ENCODE measurements around the gene CYP20A1.
"Not testable (repeated sequence)": the region's sequence is repeated elsewhere in the genome, so short reads cannot be mapped to it uniquely, and the experiment has no call there.

Gene CYP20A1

DNA sequence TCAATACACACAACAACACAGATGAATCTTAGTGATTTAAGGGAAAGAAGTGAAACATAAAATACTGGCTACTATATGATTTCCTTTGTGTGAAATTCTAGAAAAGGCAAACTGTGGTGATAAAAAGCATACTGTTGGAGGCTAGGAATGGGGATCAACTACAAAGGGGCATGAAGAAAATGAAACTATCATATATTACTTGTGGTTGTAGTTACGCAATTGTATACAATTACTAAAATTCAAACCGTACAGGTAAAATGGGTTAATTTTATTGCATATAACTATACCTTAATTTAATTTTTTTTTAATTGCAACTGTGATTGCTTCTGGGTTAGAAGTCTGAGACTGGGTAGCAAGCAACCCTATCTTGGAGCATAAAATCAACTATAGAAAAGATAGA lies 47.7 kb downstream of the CYP20A1 start:
- DNase-seq, result no peak

DNA sequence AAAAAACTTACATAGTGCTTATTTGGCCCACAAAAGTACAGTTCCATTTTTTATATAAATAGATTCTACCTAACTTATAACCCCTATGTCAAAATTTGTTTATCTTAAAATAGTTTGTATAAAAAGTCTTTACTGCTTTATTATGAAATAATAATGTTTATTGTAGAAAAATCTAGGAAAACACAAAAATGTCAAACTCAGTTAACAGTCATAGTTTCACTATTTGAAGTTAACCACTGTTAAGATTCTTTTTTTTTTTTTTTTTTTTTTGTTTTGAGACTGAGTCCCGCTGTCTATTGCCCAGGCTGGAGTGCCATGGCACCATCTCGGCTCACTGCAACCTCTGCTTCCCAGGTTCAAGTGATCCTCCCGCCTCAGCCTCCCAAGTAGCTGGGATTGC lies 62.8 kb downstream of the CYP20A1 start:
- DNase-seq, result no peak

DNA sequence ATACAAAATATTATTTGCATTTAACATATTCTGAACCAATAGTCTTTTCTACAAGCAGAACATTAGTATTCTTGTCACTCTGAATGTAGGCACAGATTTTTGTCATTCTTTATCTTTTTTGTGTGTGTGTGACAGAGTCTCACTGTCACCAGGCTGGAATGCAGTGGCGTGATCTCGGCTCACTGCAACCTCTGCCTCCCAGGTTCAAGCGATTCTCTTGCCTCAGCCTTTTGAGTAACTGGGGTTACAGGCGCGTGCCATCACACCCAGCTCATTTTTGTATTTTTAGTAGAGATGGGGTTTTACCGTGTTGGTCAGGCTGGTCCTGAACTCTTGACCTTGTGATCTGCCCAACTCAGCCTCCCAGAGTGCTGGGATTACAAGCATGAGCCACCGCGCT lies 63.8 kb downstream of the CYP20A1 start:
- not testable (repeated sequence) for DNase-seq

DNA sequence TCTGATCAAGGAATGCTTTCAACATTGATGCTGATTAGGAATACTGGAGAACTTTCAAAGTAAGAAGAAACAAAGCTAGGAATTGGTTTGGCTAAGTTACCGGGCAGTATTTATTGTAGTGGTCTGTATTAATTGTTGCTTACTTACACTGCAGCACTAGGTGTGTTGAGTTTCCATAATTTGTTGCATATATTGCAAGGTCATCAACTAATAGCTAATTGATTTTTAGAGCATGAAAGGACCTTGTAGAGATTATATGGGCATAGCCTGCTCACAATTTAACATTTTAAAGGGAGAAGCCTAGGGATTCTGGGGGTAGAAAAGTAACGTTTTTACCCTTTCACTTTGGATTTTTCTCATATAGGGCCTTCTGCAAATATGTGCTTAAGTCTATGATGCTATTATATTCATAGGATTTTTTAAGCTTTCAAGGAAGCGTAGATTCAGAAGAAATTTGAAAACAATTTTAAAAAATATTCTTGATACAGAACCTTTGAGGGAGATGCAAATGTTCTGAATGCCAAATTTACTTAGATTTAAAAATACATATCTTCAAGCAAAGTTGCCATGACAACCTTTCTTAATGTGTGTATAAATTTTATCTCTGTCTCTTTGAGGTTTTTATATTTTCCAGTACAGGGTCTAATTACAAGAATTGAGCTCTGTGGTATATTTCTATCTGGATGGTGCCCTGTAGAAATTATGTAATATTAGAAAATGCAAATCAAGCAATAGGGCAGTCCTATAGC lies 72.0 kb downstream of the CYP20A1 start:
- DNase-seq, result no peak

DNA sequence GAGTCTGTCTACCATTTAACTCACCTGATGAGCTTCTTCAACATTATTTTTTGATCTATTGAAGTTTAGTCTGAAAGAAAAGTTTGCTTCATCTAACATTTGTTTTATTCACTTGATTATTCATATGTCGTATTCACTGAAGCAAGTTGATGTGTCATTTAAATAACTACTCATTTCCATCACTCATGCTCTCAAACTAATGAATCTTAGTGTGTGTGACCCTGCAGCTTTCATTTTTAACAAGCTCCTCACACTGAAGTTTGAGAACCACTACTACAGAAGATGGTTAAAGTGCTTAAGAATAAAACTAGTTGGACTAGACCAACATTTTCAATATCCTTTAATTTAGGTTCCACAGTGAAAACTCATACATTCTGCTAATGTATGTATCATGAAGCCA lies 87.5 kb downstream of the CYP20A1 start:
- no peak for DNase-seq

DNA sequence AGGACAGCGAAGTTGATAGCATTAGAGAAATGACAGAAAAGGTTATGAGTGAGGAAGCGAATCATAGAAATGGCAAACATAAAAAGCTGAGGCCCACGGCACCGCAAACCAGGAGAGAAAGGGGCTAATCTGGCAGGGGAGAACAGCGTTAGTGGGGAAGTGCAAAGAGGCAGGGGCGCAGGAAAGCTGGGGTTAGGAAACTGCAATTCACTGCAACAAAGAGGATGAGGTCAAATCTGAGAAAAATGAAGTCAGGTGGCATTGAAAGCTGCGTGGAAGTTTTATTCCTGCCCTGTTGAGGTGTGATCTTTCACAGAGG lies 88.7 kb downstream of the CYP20A1 start:
- no peak for DNase-seq

DNA sequence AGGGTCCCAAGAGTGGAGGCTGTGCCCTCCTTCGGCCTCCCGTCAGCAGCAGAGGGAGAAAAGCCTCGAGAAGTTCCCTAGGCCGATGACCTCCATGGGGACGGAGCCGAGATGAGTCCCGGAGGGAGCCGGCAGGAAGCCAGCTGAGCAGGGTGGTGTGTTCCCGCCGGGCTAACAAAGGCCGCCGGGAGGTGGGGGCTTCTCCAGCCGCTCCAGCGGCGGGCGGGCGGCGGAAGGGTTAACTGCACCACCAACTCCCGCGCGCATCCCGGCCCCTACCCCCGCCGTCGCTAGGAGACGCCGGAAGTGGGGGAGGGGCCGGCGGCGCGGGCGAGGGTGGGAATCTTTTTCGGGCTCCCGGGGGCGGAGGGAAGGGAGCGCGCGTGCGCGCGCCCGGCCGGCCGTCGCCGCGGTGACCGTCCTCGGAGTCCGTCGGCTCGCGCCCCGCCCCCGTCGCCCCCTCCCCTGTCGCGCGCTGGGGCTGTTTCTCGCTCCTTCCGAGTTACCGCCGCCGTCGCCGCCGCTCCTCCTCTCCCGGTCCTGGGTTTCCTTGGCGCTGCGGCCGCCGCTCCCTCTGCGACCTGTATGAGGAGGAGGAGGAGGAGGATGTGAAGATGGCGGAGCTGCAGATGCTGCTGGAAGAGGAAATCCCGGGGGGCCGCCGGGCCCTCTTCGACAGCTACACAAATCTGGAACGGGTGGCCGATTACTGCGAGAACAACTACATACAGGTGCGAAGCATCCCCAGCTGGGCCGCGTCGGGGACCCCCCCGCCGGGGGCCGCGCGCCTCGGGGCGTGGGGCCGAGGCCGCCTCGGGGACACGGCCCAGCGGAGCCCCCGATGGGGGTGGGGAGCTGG lies 89.3 kb downstream of the CYP20A1 start, which contains the start of gene ABI2:
Gene ABI2, plus strand, starts transcription at position 494 of the 859 bp plus-strand sequence. Its CDS starts 121 bp downstream, at position 615.
- DNase-seq, result peak; percentile 57

DNA sequence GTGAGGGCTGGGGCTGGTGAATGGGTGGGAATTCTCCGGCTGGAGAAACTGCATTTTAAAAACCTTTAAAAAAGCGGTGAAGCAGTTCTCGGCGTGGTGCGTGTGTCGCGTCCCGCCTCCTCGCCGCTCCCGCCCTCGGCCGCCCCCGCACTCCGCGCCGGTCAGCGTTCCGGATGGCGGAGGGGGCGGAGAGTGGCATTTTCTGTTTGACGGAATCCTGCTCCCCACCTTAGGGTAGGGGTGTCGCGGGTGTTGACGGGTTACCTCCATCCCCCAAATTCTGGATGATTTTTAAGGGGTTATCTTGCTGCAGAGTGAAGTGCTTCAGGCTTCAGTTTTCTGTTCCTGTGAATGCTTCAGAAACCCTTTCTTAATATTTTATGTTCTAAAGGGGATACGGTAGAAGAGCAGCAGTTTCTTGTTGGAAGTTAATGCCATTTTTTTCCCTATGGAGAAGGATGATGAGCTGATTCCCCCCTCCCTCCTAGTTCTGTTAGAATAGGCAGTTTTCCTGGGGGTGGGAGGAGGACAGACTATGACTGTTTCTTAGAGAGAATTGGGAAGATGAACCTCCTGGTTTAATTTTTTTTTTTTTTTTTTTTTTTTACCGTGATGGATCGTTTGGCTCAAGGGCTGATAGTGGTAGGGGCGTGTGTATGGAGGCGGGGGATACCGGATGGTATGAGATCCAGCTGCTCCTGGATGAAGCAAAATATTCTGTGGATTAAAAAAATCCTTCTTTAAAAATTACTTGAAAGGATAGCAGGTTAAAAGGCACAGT lies 90.1 kb downstream of the CYP20A1 start:
- DNase-seq, result no peak

DNA sequence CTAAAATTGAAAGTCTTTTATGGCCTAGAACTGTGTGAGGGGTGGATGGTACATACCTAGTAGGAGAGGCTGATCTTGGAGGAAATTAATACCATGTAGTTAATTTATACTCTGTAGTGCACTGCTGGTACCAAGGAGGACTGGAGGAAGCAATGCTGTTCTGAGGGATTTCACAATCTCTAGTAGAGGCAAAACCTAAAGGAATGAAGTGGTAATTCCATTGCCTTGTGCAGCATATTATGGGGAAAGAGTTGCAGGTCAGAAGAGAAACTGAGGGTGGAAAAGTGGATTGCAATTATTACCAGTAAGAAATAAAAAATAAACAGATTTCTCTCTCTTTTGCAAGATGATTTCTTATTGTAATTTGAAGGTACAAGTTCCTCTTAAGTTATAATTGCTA lies 91.6 kb downstream of the CYP20A1 start:
- no peak for DNase-seq

DNA sequence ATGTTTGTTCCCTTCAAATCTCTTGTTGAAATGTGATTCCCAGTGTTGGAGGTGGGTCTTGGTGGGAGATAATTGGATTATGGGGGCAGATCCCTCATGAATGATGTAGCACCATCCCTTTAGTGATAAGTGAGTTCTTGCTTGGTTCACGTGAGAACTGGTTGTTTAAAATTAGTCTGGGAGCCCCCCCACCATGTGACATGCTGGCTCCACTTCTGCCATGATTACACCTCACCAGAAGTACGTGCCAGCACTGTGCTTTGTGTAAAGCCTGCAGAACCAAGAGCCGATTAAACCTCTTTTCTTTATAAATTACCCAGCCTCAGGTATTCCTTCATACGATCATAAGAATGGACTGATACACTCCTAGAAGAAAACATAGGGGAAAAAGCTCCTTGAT lies 99.5 kb downstream of the CYP20A1 start:
- no peak for DNase-seq

DNA sequence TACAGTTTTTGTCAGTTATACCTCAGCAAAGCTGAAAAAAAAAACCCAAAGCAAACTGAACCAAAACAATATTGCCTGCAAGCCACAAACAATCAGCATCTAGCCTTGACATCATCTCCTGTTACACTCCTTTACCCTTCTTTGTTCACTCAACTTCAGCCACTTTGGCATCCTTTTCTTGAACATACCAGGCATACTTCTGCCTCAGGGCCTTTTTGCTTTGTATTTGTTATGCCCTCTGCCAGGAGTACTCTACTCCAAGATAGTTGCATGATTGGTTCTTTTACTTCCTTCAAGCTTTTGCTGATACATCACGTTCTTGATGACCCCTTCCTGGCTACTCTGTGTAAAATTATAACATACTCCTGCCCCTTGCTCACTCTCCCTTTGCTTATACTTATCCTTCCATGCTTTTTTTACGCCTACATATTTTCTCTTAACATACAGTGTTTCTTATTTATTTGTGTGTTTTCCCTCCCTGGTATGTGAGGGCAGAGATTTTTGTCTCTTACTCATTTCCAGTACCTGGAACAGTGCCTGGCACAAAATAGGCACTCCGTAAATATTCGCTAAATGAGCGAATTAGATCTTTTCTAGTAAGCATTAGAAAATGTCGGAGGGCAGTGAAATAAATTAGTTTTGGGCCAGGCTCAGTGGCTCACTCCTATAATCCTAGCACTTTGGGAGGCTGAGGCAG lies 102.1 kb downstream of the CYP20A1 start:
- DNase-seq, result no peak

DNA sequence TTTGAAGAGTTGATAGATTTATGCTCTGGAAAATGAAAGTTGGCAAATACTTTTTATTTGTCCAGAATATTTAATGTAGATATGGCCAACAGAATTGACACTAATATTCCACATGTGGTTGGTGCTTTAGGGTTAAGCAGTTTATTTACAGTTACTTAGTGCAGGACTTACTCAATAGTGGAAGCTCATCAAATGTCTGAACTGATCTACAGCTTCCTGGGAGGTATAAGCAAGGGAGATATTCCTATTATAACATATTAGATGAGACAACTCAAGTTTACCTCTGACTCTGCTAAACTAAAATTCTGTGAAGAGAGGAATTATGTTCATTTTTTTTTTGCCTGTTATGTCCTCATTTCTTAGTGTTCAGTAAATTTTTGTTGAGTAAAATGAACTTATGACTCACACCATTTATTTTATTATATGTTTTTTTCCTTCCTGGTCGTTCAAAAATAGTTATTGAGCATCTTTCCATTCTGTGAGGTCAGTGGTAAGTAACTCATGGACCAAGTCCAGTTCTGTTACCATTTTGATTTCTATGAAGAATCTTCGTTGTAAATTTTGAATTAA lies 103.0 kb downstream of the CYP20A1 start:
- DNase-seq, result no peak

DNA sequence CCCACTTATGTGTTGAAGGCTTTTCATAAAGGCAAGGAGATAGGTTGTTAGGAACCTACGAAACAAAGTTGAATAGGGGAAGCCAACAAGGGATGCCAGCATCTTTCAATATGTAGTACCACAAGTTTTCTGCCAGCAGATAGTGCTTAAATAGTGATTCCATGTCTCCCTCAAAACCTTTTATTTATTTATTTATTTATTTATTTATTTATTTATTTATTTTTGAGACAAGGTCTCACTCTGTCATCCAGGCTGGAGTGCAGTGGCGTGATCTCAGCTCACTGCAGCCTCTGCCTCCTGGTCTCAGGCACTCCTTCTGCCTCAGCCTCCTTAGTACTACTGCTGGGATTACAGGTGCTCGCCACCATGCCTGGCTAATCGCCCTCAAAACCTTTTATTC lies 103.6 kb downstream of the CYP20A1 start:
- DNase-seq, result not testable (repeated sequence)

DNA sequence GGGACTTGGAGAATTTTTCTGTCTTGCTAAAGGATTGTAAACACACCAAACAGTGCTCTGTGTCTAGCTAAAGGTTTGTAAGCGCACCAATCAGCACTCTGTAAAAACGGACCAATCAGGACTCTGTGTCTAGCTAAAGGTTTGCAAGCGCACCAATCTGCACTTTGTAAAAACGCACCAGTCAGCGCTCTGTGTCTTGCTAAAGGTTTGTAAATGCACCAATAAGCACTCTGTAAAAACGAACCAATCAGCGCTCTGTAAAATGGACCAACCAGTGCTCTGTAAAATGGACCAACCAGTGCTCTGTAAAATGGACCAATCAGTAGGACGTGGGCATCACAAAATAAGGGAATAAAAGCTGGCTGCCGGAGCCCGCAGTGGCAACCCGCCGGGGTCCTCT lies 105.8 kb downstream of the CYP20A1 start:
- DNase-seq, result no peak

DNA sequence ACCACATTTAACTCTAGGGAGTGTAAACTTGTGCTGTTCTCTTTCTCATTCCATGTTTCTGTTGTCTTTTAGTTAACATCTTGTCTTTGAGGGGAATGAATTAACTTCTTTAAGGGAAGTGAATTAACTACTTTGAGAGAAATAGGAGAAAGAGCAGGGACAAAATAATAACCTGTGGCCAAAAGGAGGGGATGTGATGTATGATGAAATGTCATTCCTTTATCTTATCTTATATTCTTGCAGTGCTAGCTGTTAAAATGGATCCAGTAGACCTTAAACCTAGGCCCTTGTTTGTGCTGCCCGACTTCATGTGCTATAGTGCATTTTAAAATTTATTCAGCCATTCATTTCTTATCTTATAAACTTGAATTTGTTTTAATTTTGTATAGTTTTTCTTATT lies 107.8 kb downstream of the CYP20A1 start:
- no peak for DNase-seq

DNA sequence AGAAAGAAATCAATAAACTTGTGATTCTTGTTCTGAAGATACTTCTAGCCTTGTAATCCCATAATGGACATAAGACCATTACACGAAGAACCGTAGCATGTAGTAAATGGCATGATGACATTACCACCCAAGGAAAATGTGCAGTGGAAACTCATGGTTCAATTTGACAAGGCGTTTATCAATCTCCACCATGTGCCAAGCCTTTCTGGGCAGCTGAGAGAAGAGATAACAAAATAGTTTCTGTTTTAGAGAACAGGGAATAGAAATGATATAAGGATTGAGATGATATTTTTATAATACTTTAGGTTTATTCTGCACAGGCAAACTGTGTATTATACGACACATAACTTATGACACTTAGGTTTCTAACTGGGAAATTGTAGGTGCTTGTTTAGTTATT lies 108.6 kb downstream of the CYP20A1 start:
- no peak for DNase-seq

DNA sequence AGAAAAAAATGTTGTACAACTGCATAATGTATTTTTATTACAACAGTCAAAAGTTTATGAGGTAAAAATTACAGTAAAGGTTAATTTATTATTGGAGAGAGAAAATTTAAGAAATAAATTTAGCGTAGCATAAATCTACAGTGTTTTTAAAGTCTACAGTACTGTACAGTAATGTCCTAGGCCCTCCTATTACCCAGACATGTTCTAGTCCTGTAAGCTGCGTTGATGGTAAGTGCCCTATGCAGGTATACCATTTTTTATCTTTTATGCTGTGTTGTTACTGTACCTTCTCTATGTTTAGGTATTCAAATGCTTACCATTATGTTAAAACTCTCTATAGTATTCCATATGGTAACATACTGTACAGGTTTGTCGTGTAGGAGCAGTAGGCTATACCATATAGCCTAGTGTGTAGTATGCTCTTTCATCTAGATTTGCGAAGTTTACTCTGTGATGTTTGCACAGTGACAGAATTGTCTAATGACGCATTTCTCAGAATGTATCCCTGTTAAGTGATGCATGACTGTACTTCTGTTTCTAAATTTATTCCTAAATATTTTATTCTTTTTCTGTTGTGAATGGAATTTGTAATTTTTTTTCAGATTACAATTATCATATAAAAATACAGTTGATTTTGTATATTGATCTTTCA lies 113.9 kb downstream of the CYP20A1 start:
- DNase-seq, result no peak

DNA sequence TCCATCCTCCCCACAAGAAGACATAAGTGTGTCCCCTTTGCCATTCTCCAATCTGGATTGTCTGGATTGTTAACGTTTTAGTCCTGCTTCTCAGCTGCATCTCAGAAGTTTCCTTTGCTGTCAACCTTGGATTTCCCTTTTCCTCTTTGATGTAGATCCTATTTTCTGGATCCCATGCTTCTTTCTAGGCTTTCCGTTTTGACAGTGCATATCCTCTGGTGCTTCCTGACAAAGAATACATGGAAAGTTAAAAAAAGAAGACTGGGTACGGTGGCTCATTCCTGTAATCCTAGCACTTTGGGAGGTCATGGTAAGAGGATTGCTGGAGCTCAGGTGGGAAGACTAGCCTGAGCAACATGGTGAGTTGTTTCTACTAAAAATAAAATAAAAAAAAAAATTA lies 116.1 kb downstream of the CYP20A1 start:
- DNase-seq, result no peak
